GM19025 (cell line): Measurements from ENCODE around the gene DIP2A.

Source experiments
- ATAC-seq: cut with Tn5 transposase; IDR thresholded peaks from one replicate; pipeline ENCODE4 v1.9.1; 2021; ENCODE audit warnings: mild to moderate bottlenecking, low read depth, moderate library complexity; ENCODE audit not compliant: unreplicated experiment

DIP2A gene

GRCh38 chr21:46475296-46475695 is 16.6 kb downstream of the DIP2A start:
- ATAC-seq = no peak

GRCh38 chr21:46477765-46478164 is 19.1 kb downstream of the DIP2A start:
- ATAC-seq = no peak

GRCh38 chr21:46478910-46479309 is 20.2 kb downstream of the DIP2A start:
- no peak for ATAC-seq

GRCh38 chr21:46480466-46480865 is 21.8 kb downstream of the DIP2A start:
- ATAC-seq = no peak

GRCh38 chr21:46482225-46482845 is 23.6 kb downstream of the DIP2A start:
- no peak for ATAC-seq

GRCh38 chr21:46482846-46483231 is 24.1 kb downstream of the DIP2A start:
- no peak for ATAC-seq

GRCh38 chr21:46483300-46484295 is 24.9 kb downstream of the DIP2A start:
- ATAC-seq = no peak

GRCh38 chr21:46486481-46487126 is 27.9 kb downstream of the DIP2A start:
- ATAC-seq = no peak

- no peak for ATAC-seq
Observed at GRCh38 chr21:46489162-46489663, 30.5 kb downstream of the DIP2A start.

GRCh38 chr21:46489800-46490199 is 31.1 kb downstream of the DIP2A start:
- ATAC-seq = no peak

GRCh38 chr21:46491553-46491952 is 32.9 kb downstream of the DIP2A start:
- no peak for ATAC-seq

GRCh38 chr21:46492851-46493250 is 34.2 kb downstream of the DIP2A start:
- no peak for ATAC-seq

- ATAC-seq = no peak
Observed at GRCh38 chr21:46493828-46494227, 35.1 kb downstream of the DIP2A start.

GRCh38 chr21:46498335-46499050 is 39.8 kb downstream of the DIP2A start:
- ATAC-seq = no peak

GRCh38 chr21:46500224-46500861 is 41.7 kb downstream of the DIP2A start:
- no peak for ATAC-seq

- no peak for ATAC-seq
Observed at GRCh38 chr21:46503922-46504550, 45.3 kb downstream of the DIP2A start.

- no peak for ATAC-seq
Observed at GRCh38 chr21:46504666-46505065, 46.0 kb downstream of the DIP2A start.

GRCh38 chr21:46507562-46507961 is 48.9 kb downstream of the DIP2A start:
- no peak for ATAC-seq

GRCh38 chr21:46509741-46510502 is 51.2 kb downstream of the DIP2A start:
- ATAC-seq = no peak
